GM12873 (cell line): ENCODE data around the gene GJD4.

Experiments used
- CTCF ChIP-seq: IDR thresholded peaks from 2 replicates; pipeline ENCODE4 v1.5.1; 2012; ENCODE audit warnings: low read depth, mild to moderate bottlenecking, moderate library complexity, low read length, control low read depth; ENCODE audit not compliant: insufficient read depth; ENCODE audit errors: missing control alignments

Gene GJD4

GRCh38 chr10:35572583-35572982, 32.6 kb upstream of the GJD4 start:
- TF ChIP-seq CTCF = no peak

GRCh38 chr10:35573796-35574195, 31.3 kb upstream of the GJD4 start:
- no peak for TF ChIP-seq CTCF

- TF ChIP-seq CTCF = peak; percentile 29
These were observed 30.2 kb upstream of the GJD4 start for GRCh38 chr10:35574924-35575352.

- TF ChIP-seq CTCF = no peak
These were observed 29.5 kb upstream of the GJD4 start for GRCh38 chr10:35575640-35576039.

GRCh38 chr10:35576730-35577129, 28.4 kb upstream of the GJD4 start:
- no peak for TF ChIP-seq CTCF

GRCh38 chr10:35577926-35578617, 27.1 kb upstream of the GJD4 start:
- TF ChIP-seq CTCF = no peak

GRCh38 chr10:35578618-35578956, 26.6 kb upstream of the GJD4 start:
- no peak for TF ChIP-seq CTCF
